Upper lobe of right lung (tissue), 1 donor: ENCODE data around the gene MAGEA2. TPM values are rescaled to one million over a fixed set of nuclear protein-coding genes. Genes with fewer than 3 reads are reported as not detected.
"Not testable (repeated sequence)": the region's sequence is repeated elsewhere in the genome, so short reads cannot be mapped to it uniquely, and the experiment has no call there.

ENCODE experiments used
- ATAC-seq: fragments of 200-7000 bp; cut with Tn5 transposase; one replicate; pipeline ENCODE4 v1.9.1; 2020; ENCODE audit warnings: mild to moderate bottlenecking, moderate library complexity
- DNase-seq: peaks from one replicate; pipeline ENCODE4 v3.0.0-alpha.2; 2020
- H3K27ac ChIP-seq: fragments of 200-600 bp; one replicate; pipeline ENCODE4 v1.8.0; 2022
- H3K27me3 ChIP-seq: fragments of 200-600 bp; one replicate; pipeline ENCODE4 v1.8.0; 2022; ENCODE audit warnings: mild to moderate bottlenecking
- H3K36me3 ChIP-seq: fragments of 200-600 bp; one replicate; pipeline ENCODE4 v1.8.0; 2022
- H3K4me1 ChIP-seq: fragments of 200-600 bp; one replicate; pipeline ENCODE4 v1.8.0; 2022
- H3K4me3 ChIP-seq: fragments of 200-600 bp; one replicate; pipeline ENCODE4 v1.8.0; 2022; ENCODE audit warnings: mild to moderate bottlenecking
- H3K9me3 ChIP-seq: fragments of 200-600 bp; one replicate; pipeline ENCODE4 v1.8.0; 2022
- CTCF ChIP-seq: fragments of 200-600 bp; IDR thresholded peaks from one replicate; pipeline ENCODE4 v1.8.0; 2022; ENCODE audit warnings: antibody characterized with exemption
- intact Hi-C: fragments of 100-400 bp; cut with DNase I; formaldehyde crosslinking; loops from one replicate; pipeline ENCODE4 v1.11.0; 2022
- total RNA-seq: library from RNA; stranded (reverse); fragmentation: NEBNext Ultra II Directional; extraction: Animal tissue kit (Norgen Biotek cat#: 25700); gene quantifications from one replicate; pipeline ENCODE4 v1.2.1, GENCODE V29; 2021
- donor health status: DM: no; HTN: yes; CAD: no; lungs with severe emphysema.

MAGEA2 gene
- total RNA-seq, 1 donor from 2014 or later: not detected

GRCh38 chrX:152725409-152725808, 28.2 kb downstream of the MAGEA2 start:
- intact Hi-C loops: no loop called here
- no peak overlapping the region for H3K27ac ChIP-seq
- DNase-seq (no peak), ATAC-seq (no peak)
- H3K27me3 ChIP-seq: no peaks in the 10 kb centered on the region
- H3K36me3 ChIP-seq: no peaks in the 10 kb centered on the region
- no peaks in the 10 kb centered on the region for H3K9me3 ChIP-seq
- H3K4me3 ChIP-seq: no peak overlapping the region
- H3K4me1 ChIP-seq: no peaks in the 10 kb centered on the region
- TF ChIP-seq CTCF: no peak

- H3K4me1 ChIP-seq, H3K4me3 ChIP-seq, H3K9me3 ChIP-seq, H3K36me3 ChIP-seq, DNase-seq, H3K27me3 ChIP-seq, H3K27ac ChIP-seq, ATAC-seq, intact Hi-C loops: not testable (repeated sequence)
Observed at GRCh38 chrX:152713815-152714787, 39.5 kb downstream of the MAGEA2 start, which contains the start of gene MAGEA2B. Gene MAGEA2B, plus strand, starts transcription at chrX:152714628. Its CDS starts 2,479 bp downstream, at chrX:152717107.

- H3K4me3 ChIP-seq, ATAC-seq, H3K36me3 ChIP-seq, H3K4me1 ChIP-seq, intact Hi-C loops, DNase-seq, H3K27me3 ChIP-seq, H3K9me3 ChIP-seq, H3K27ac ChIP-seq: not testable (repeated sequence)
Observed at GRCh38 chrX:152713195-152713594, 40.4 kb downstream of the MAGEA2 start.

- H3K27ac ChIP-seq, H3K27me3 ChIP-seq, DNase-seq, ATAC-seq, H3K4me1 ChIP-seq, H3K9me3 ChIP-seq, H3K4me3 ChIP-seq, intact Hi-C loops, H3K36me3 ChIP-seq: not testable (repeated sequence)
Observed at GRCh38 chrX:152709173-152709572, 44.5 kb downstream of the MAGEA2 start, which contains the start of gene CSAG2. Gene CSAG2, minus strand, starts transcription at chrX:152709273. Its CDS starts 161 bp downstream, at chrX:152709112.

GRCh38 chrX:152706500-152706899, 47.1 kb downstream of the MAGEA2 start:
- ATAC-seq, intact Hi-C loops: not testable (repeated sequence)

GRCh38 chrX:152700390-152700789, 53.3 kb downstream of the MAGEA2 start:
- H3K36me3 ChIP-seq, intact Hi-C loops, H3K27me3 ChIP-seq, H3K9me3 ChIP-seq, H3K4me3 ChIP-seq, H3K27ac ChIP-seq, ATAC-seq, H3K4me1 ChIP-seq: not testable (repeated sequence)
- DNase-seq: peak; percentile 18

More at GRCh38 chrX:152706500-152706899, 47.1 kb downstream of the MAGEA2 start:
- H3K27me3 ChIP-seq, H3K27ac ChIP-seq, H3K36me3 ChIP-seq, H3K4me1 ChIP-seq, H3K9me3 ChIP-seq, H3K4me3 ChIP-seq: not testable (repeated sequence)
- peak; percentile 3 for DNase-seq

Other genes starting within 250 kb of the MAGEA2 start
- gene GABRQ, start 115.9 kb downstream of the MAGEA2 start, total RNA-seq: not detected
- not detected for gene MAGEA3, start 55.0 kb downstream of the MAGEA2 start, total RNA-seq
- gene CSAG2, start 44.6 kb downstream of the MAGEA2 start, total RNA-seq: not detected
- not detected for gene MAGEA2B, start 39.2 kb downstream of the MAGEA2 start, total RNA-seq
- not detected for gene CSAG1, start 20.1 kb downstream of the MAGEA2 start, total RNA-seq
- gene MAGEA12, start 20.1 kb downstream of the MAGEA2 start, total RNA-seq: not detected
- not detected for gene CSAG3, start 5.4 kb upstream of the MAGEA2 start, total RNA-seq
- not detected for gene MAGEA6, start 15.8 kb upstream of the MAGEA2 start, total RNA-seq
- 20.9 TPM for gene CETN2, start 76.9 kb upstream of the MAGEA2 start, total RNA-seq
- gene NSDHL, start 77.2 kb upstream of the MAGEA2 start, total RNA-seq: 27.0 TPM
- gene ZNF185, start 144.2 kb upstream of the MAGEA2 start, total RNA-seq: 16.3 TPM
- gene PNMA5, start 240.3 kb upstream of the MAGEA2 start, total RNA-seq: not detected